ENCODE data around the gene PTTG1IP.

Gene PTTG1IP

DNA sequence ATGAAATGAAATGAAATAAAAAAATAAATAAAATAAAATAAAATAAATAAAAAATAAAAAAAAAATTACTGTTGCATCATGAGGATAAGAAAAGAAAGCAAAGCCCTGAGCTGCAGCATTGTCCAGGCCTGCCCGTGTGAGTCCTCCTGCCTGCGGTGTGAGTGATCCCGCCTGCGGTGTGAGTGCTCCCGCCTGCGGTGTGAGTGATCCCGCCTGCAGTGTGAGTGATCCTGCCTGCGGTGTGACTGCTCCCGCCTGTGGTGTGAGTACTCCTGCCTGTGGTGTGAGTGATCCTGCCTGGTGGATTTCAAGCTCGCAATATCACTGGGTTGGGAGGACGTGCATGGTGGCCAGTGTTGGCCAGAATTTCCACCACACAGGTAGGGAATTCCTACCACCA lies 22.4 kb upstream of the PTTG1IP start:
- H3K4me3 ChIP-seq (ENCODE audit: low read depth, low read length) = no peak overlapping the region
- TF ChIP-seq, protein P1, sequence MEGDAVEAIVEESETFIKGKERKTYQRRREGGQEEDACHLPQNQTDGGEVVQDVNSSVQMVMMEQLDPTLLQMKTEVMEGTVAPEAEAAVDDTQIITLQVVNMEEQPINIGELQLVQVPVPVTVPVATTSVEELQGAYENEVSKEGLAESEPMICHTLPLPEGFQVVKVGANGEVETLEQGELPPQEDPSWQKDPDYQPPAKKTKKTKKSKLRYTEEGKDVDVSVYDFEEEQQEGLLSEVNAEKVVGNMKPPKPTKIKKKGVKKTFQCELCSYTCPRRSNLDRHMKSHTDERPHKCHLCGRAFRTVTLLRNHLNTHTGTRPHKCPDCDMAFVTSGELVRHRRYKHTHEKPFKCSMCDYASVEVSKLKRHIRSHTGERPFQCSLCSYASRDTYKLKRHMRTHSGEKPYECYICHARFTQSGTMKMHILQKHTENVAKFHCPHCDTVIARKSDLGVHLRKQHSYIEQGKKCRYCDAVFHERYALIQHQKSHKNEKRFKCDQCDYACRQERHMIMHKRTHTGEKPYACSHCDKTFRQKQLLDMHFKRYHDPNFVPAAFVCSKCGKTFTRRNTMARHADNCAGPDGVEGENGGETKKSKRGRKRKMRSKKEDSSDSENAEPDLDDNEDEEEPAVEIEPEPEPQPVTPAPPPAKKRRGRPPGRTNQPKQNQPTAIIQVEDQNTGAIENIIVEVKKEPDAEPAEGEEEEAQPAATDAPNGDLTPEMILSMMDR (IDR thresholded peaks at IDR 0.05; ENCODE audit: low read depth, low read length, missing control alignments) = no peak
- in situ Hi-C loops (cut with HindIII; ENCODE audit: low sequenced_read_pairs) = no loop called here
- no peak for DNase-seq (ENCODE audit: low read depth)

DNA sequence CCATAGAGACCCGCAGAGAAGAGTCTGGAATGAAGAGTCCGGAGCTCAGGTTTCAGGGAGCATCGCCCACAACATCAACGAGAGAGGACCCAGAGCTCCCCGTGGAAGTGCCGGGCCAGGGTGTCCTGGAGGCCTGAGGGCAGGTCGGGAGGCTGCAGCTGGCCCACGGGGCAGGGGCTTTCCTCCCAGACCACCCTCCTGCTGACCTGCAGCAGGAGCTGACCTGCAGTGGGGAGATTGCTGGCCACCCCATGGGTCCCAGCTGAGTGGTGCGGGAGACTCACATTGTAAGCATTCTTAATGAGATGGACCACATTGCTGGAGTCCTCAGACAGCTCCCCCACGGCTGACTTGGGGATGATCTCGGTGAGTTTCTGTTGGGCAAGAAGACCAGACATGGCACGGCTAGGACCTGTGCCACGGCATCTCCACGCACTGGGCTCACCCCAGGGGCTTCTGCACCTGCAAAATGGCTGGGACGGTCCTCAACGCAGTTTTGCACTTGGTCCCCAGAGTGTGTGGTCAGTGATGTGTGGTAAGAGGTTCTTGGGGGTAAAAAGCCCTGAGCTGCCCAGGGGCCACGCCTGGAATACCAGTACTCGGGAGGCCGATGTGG lies 21.3 kb upstream of the PTTG1IP start:
- H3K4me3 ChIP-seq (ENCODE audit: low read depth, low read length) = no peak overlapping the region
- TF ChIP-seq, protein P1 (IDR thresholded peaks at IDR 0.05; ENCODE audit: low read depth, low read length, missing control alignments) = no peak
- in situ Hi-C loops (cut with HindIII; ENCODE audit: low sequenced_read_pairs) = no loop called here
- DNase-seq (ENCODE audit: low read depth) = no peak

DNA sequence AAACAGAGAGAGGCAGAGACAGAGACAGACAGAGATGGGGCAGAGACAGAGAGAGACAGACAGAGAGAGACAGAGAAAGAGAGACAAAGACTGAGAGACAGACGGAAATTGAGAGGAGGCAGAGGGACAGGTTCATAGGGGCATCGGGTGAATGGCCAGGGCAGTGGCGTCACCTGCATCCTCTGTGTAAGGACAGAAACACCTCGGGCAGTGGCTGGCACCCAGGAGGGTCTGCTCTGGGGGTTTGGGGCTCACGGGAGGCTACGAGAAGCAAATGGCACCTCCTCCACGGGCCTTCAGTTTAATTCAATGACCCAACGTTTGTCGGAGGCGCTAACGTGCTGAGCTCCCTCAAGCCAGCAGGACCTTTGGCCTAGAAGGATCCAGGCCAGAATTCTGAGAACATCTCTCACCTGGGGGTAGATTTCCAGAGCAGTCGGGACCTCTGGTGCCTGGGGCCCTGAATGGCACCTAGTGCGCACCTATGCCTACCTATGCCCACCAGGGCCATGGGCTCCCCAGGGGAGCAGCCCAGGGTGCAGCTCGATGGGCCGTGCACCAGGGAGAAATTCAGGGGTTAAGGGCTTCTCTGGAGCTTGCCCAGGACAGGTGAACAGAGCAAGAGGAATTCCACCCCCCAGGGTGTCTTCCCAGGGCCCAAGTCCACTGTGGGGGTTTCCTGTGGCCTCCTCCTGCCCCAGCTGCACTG lies 20.6 kb upstream of the PTTG1IP start:
- no peak overlapping the region for H3K4me3 ChIP-seq (ENCODE audit: low read depth, low read length)
- DNase-seq (ENCODE audit: low read depth) = no peak
- in situ Hi-C loops (cut with HindIII; ENCODE audit: low sequenced_read_pairs) = no loop called here
- TF ChIP-seq, protein P1 (IDR thresholded peaks at IDR 0.05; ENCODE audit: low read depth, low read length, missing control alignments) = no peak

DNA sequence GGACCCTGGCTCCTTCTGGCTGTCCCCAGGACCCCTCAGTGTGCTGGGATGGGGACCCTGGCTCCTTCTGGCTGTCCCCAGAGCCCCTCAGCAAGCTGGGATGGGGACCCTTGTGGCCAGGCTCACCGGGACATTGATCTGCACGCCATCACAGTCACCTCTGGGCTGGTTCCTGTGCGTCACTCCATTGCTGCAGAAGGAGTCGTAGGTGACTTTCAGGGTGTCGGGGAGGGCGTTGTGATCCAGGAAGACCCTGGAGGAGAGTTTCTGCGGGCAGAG lies 19.7 kb upstream of the PTTG1IP start:
- TF ChIP-seq, protein P1 (IDR thresholded peaks at IDR 0.05; ENCODE audit: low read depth, low read length, missing control alignments) = no peak
- in situ Hi-C loops (cut with HindIII; ENCODE audit: low sequenced_read_pairs) = no loop called here
- H3K4me3 ChIP-seq (ENCODE audit: low read depth, low read length) = no peak overlapping the region
- DNase-seq (ENCODE audit: low read depth) = no peak

DNA sequence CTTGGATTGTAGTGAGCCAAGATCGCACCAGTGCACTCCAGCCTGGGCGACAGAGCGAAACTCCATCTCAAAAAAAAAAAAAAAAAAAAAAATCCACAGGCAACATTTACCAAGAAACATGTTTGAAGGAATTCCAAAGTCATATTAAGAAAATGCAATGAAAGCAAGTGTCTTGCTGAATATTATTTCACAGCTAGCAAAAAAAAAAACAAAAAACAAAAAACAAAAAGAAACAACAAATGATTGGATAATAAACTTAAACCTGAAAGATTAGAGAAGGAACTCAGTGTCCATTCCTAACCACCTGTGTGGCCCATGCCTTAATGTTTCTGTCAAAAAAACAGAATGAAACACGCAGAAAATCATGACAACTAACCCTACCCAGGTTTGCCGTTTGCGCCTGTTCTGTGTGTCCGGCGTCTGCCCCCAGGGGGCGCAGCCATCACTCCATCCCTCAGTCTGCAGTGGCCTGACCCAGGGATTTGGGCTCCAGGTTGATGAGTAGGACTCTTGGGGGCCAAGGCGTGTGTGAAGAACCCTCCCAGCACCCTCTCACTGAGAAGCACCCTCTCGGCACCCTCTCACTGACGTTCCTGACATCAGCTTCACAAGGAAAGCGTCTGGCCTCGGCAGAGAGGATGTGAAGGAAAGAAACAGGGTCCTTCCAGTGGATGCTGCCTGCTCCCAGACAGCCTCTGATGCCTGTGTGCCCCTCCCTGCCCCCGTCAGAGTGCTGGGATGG lies 19.2 kb upstream of the PTTG1IP start:
- TF ChIP-seq, protein P1 (IDR thresholded peaks at IDR 0.05; ENCODE audit: low read depth, low read length, missing control alignments) = peak; percentile 96
- in situ Hi-C loops (cut with HindIII; ENCODE audit: low sequenced_read_pairs) = no loop called here
- H3K4me3 ChIP-seq (ENCODE audit: low read depth, low read length) = no peak overlapping the region
- DNase-seq (ENCODE audit: low read depth) = no peak

DNA sequence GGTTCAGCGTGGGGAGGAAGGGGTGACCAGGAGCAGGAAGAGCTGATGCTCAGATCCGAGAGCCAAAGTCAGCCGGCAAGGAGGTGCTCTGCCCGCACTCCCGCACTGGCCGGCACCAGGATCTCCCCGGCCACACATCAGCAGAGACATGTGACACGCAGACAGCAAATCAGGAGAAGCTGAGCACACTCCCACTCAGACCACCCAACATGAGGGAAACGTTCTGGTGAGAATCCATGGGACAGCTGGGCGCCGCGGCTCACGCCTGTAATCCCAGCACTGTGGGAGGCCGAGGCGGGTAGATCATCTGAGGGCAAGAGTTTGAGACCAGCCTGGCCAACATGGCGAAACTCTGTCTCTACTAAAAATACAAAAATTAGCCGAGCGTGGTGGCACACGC lies 18.6 kb upstream of the PTTG1IP start:
- TF ChIP-seq, protein P1 (IDR thresholded peaks at IDR 0.05; ENCODE audit: low read depth, low read length, missing control alignments) = no peak
- no peak overlapping the region for H3K4me3 ChIP-seq (ENCODE audit: low read depth, low read length)
- DNase-seq (ENCODE audit: low read depth) = no peak
- in situ Hi-C loops (cut with HindIII; ENCODE audit: low sequenced_read_pairs) = no loop called here
